ENCODE measurements around the gene FRY. TPM values are rescaled to one million over a fixed set of nuclear protein-coding genes. Genes with fewer than 3 reads are reported as not detected.

FRY gene
- total RNA-seq, 1 experiment from 2014 or later, result 0.11 TPM

GRCh38 chr13:32035716-32036115, 4.1 kb downstream of the FRY start:
- no peak for DNase-seq (ENCODE audit: low read depth, low spot score)
- in situ Hi-C loops (cut with HindIII; ENCODE audit: low pct_unique_long_range_greater_than_20kb, low sequenced_read_pairs), result no loop called here

GRCh38 chr13:32036126-32036695, 4.6 kb downstream of the FRY start:
- in situ Hi-C loops (cut with HindIII; ENCODE audit: low pct_unique_long_range_greater_than_20kb, low sequenced_read_pairs), result no loop called here
- DNase-seq (ENCODE audit: low read depth, low spot score), result no peak

GRCh38 chr13:32036757-32037156, 5.2 kb downstream of the FRY start:
- in situ Hi-C loops (cut with HindIII; ENCODE audit: low pct_unique_long_range_greater_than_20kb, low sequenced_read_pairs), result no loop called here
- no peak for DNase-seq (ENCODE audit: low read depth, low spot score)

GRCh38 chr13:32037471-32037870, 5.9 kb downstream of the FRY start:
- in situ Hi-C loops (cut with HindIII; ENCODE audit: low pct_unique_long_range_greater_than_20kb, low sequenced_read_pairs), result no loop called here

GRCh38 chr13:32038343-32038742, 6.8 kb downstream of the FRY start:
- in situ Hi-C loops (cut with HindIII; ENCODE audit: low pct_unique_long_range_greater_than_20kb, low sequenced_read_pairs), result no loop called here
- DNase-seq (ENCODE audit: low read depth, low spot score), result no peak

More at GRCh38 chr13:32037471-32037870, 5.9 kb downstream of the FRY start:
- no peak for DNase-seq (ENCODE audit: low read depth, low spot score)

GRCh38 chr13:32039056-32039455, 7.5 kb downstream of the FRY start:
- DNase-seq (ENCODE audit: low read depth, low spot score), result no peak
- in situ Hi-C loops (cut with HindIII; ENCODE audit: low pct_unique_long_range_greater_than_20kb, low sequenced_read_pairs), result no loop called here

GRCh38 chr13:32039528-32039927, 8.0 kb downstream of the FRY start:
- no peak for DNase-seq (ENCODE audit: low read depth, low spot score)
- in situ Hi-C loops (cut with HindIII; ENCODE audit: low pct_unique_long_range_greater_than_20kb, low sequenced_read_pairs), result no loop called here

- in situ Hi-C loops (cut with HindIII; ENCODE audit: low pct_unique_long_range_greater_than_20kb, low sequenced_read_pairs), result no loop called here
- no peak for DNase-seq (ENCODE audit: low read depth, low spot score)
Observed at GRCh38 chr13:32040052-32040642, 8.6 kb downstream of the FRY start.

GRCh38 chr13:32040689-32041088, 9.1 kb downstream of the FRY start:
- DNase-seq (ENCODE audit: low read depth, low spot score), result no peak
- in situ Hi-C loops (cut with HindIII; ENCODE audit: low pct_unique_long_range_greater_than_20kb, low sequenced_read_pairs), result no loop called here

GRCh38 chr13:32041429-32041828, 9.9 kb downstream of the FRY start:
- DNase-seq (ENCODE audit: low read depth, low spot score), result no peak
- in situ Hi-C loops (cut with HindIII; ENCODE audit: low pct_unique_long_range_greater_than_20kb, low sequenced_read_pairs), result no loop called here

- in situ Hi-C loops (cut with HindIII; ENCODE audit: low pct_unique_long_range_greater_than_20kb, low sequenced_read_pairs), result no loop called here
- no peak for DNase-seq (ENCODE audit: low read depth, low spot score)
Observed at GRCh38 chr13:32042551-32042950, 11.0 kb downstream of the FRY start.

- in situ Hi-C loops (cut with HindIII; ENCODE audit: low pct_unique_long_range_greater_than_20kb, low sequenced_read_pairs), result no loop called here
- no peak for DNase-seq (ENCODE audit: low read depth, low spot score)
Observed at GRCh38 chr13:32044446-32044845, 12.9 kb downstream of the FRY start.

GRCh38 chr13:32045537-32045936, 14.0 kb downstream of the FRY start:
- no peak for DNase-seq (ENCODE audit: low read depth, low spot score)
- in situ Hi-C loops (cut with HindIII; ENCODE audit: low pct_unique_long_range_greater_than_20kb, low sequenced_read_pairs), result no loop called here

- DNase-seq (ENCODE audit: low read depth, low spot score), result peak; percentile 69
- in situ Hi-C loops (cut with HindIII; ENCODE audit: low pct_unique_long_range_greater_than_20kb, low sequenced_read_pairs), result no loop called here
Observed at GRCh38 chr13:32045982-32046785, 14.6 kb downstream of the FRY start.

GRCh38 chr13:32047088-32047487, 15.5 kb downstream of the FRY start:
- in situ Hi-C loops (cut with HindIII; ENCODE audit: low pct_unique_long_range_greater_than_20kb, low sequenced_read_pairs), result no loop called here
- DNase-seq (ENCODE audit: low read depth, low spot score), result no peak

GRCh38 chr13:32047793-32048192, 16.2 kb downstream of the FRY start:
- DNase-seq (ENCODE audit: low read depth, low spot score), result no peak
- in situ Hi-C loops (cut with HindIII; ENCODE audit: low pct_unique_long_range_greater_than_20kb, low sequenced_read_pairs), result no loop called here

- in situ Hi-C loops (cut with HindIII; ENCODE audit: low pct_unique_long_range_greater_than_20kb, low sequenced_read_pairs), result no loop called here
- DNase-seq (ENCODE audit: low read depth, low spot score), result no peak
Observed at GRCh38 chr13:32048816-32049215, 17.2 kb downstream of the FRY start.

- DNase-seq (ENCODE audit: low read depth, low spot score), result no peak
- in situ Hi-C loops (cut with HindIII; ENCODE audit: low pct_unique_long_range_greater_than_20kb, low sequenced_read_pairs), result no loop called here
Observed at GRCh38 chr13:32051156-32051555, 19.6 kb downstream of the FRY start.

GRCh38 chr13:32056316-32056715, 24.7 kb downstream of the FRY start:
- in situ Hi-C loops (cut with HindIII; ENCODE audit: low pct_unique_long_range_greater_than_20kb, low sequenced_read_pairs), result no loop called here
- no peak for DNase-seq (ENCODE audit: low read depth, low spot score)

Measured in SK-MEL-5 (cell line).